H1 (cell line): ENCODE measurements around the gene TAX1BP3. TPM values are rescaled to one million over a fixed set of nuclear protein-coding genes. Genes with fewer than 3 reads are reported as not detected.
A peak's percentile ranks its signal among the peaks of the same experiment; 100 is the strongest.

Source experiments
- CTCF ChIA-PET: fragments of 300-600 bp; sonication (Branson Sonifier 250); formaldehyde crosslinking; loops from one replicate; lab custom pipeline; 2021; ENCODE audit not compliant: partially characterized antibody; lab: Charles Lee
- POLR2A ChIA-PET: fragments of 300-600 bp; sonication (Branson Sonifier 250); formaldehyde crosslinking; loops from one replicate; lab custom pipeline; 2021; ENCODE audit warnings: inconsistent platforms; ENCODE audit not compliant: partially characterized antibody; lab: Charles Lee
- DNase-seq, 2 experiments: peaks; one replicate each; pipeline versions ENCODE4 v3.0.0 to v3.0.0-alpha.2; 2010 to 2022; ENCODE audit warnings: low spot score in 2 of 2, low read depth in 1 of 2, mixed read lengths in 1 of 2
- FAIRE-seq: peaks from 2 replicates; lab custom pipeline; 2011; peaks lifted over from hg19 to GRCh38; lab: Jason Lieb, UNC
- H2AFZ ChIP-seq: 2 replicates; pipeline ENCODE4 v1.8.1; 2012; ENCODE audit warnings: low read length, inconsistent platforms
- H2AK5ac ChIP-seq: 2 replicates; pipeline ENCODE4 v1.6.1; 2013; ENCODE audit warnings: low read depth, low read length
- H2BK120ac ChIP-seq: replicated peaks from 2 replicates; pipeline ENCODE3; 2013; ENCODE audit warnings: low read depth, low read length, inconsistent platforms
- H2BK12ac ChIP-seq: 2 replicates; pipeline ENCODE4 v1.6.1; 2013; ENCODE audit warnings: low read depth, low read length
- H2BK15ac ChIP-seq: 2 replicates; pipeline ENCODE4 v1.6.1; 2013; ENCODE audit warnings: low read length
- H2BK20ac ChIP-seq: 2 replicates; pipeline ENCODE4 v1.6.1; 2013; ENCODE audit warnings: low read length
- H2BK5ac ChIP-seq: 2 replicates; pipeline ENCODE4 v1.6.1; 2013; ENCODE audit warnings: low read depth, low read length
- H3K14ac ChIP-seq: 2 replicates; pipeline ENCODE4 v1.6.1; 2013; ENCODE audit warnings: inconsistent platforms; ENCODE audit not compliant: insufficient read length
- H3K18ac ChIP-seq: 2 replicates; pipeline ENCODE4 v1.6.1; 2013; ENCODE audit warnings: low read length; ENCODE audit errors: extremely low read depth
- H3K23ac ChIP-seq: 2 replicates; pipeline ENCODE4 v1.6.1; 2013; ENCODE audit warnings: inconsistent platforms; ENCODE audit not compliant: insufficient read length
- H3K23me2 ChIP-seq: 2 replicates; pipeline ENCODE4 v1.6.1; 2013; ENCODE audit warnings: low read depth, low read length
- H3K27ac ChIP-seq: 2 replicates; pipeline ENCODE4 v1.6.1; 2011; ENCODE audit warnings: low read depth, low read length, inconsistent platforms
- H3K27me3 ChIP-seq, 4 experiments: replicated peaks in 1 of 4; 1 replicate in 1 of 4; 2 replicates in 3 of 4; pipeline versions ENCODE4 v1.6.1 to v1.8.1; 2011 to 2013; ENCODE audit warnings: low read length in 3 of 4, mild to moderate bottlenecking in 3 of 4, inconsistent platforms in 2 of 4, mixed read lengths in 2 of 4, moderate library complexity in 1 of 4; ENCODE audit not compliant: control insufficient read depth in 3 of 4, insufficient read depth in 3 of 4; ENCODE audit errors: extremely low read depth in 1 of 4
- H3K36me3 ChIP-seq, 4 experiments: 2 replicates each; pipeline versions ENCODE4 v1.6.1 to v1.8.1; 2011 to 2013; ENCODE audit warnings: mild to moderate bottlenecking in 4 of 4, low read length in 3 of 4, moderate library complexity in 2 of 4, control low read depth in 1 of 4, inconsistent platforms in 1 of 4; ENCODE audit not compliant: insufficient read depth in 4 of 4, control insufficient read depth in 2 of 4
- H3K4ac ChIP-seq: replicated peaks from 2 replicates; pipeline ENCODE3; 2013; ENCODE audit warnings: low read length, low read depth, mixed read lengths, inconsistent platforms; ENCODE audit not compliant: insufficient read length
- H3K4me1 ChIP-seq, 4 experiments: replicated peaks in 1 of 4; 1 replicate in 1 of 4; 2 replicates in 3 of 4; pipeline versions ENCODE4 v1.6.1 to v1.8.1; 2011 to 2013; ENCODE audit warnings: low read length in 3 of 4, inconsistent platforms in 2 of 4, mixed read lengths in 1 of 4; ENCODE audit not compliant: insufficient read depth in 4 of 4, control insufficient read depth in 3 of 4
- H3K4me2 ChIP-seq, 2 experiments: 2 replicates each; pipeline versions ENCODE4 v1.6.1 to v1.8.1; 2011 to 2013; ENCODE audit warnings: low read depth in 2 of 2, low read length in 2 of 2, control low read depth in 1 of 2, inconsistent platforms in 1 of 2, mild to moderate bottlenecking in 1 of 2; ENCODE audit not compliant: insufficient read depth in 1 of 2
- H3K4me3 ChIP-seq, 4 experiments: fragments of 200-600, 300-600 bp in 1 of 4; sonication (generic), shearing (Covaris generic), sonication (Bioruptor Twin) in 1 of 4; 2 replicates each; pipeline versions ENCODE4 v1.5.1 to v1.8.1; 2011 to 2016; ENCODE audit warnings: low read length in 4 of 4, low read depth in 3 of 4, control low read depth in 2 of 4, inconsistent platforms in 2 of 4, mild to moderate bottlenecking in 2 of 4, mixed read lengths in 1 of 4, moderate library complexity in 1 of 4; ENCODE audit not compliant: insufficient read depth in 2 of 4; ENCODE audit errors: extremely low read depth in 1 of 4
- H3K56ac ChIP-seq: replicated peaks from 2 replicates; pipeline ENCODE3; 2013; ENCODE audit warnings: low read depth, mild to moderate bottlenecking, mixed read lengths, low read length, inconsistent platforms; ENCODE audit not compliant: insufficient read length
- H3K79me1 ChIP-seq: 2 replicates; pipeline ENCODE4 v1.6.1; 2013; ENCODE audit warnings: low read depth, low read length, control low read depth
- H3K79me2 ChIP-seq, 2 experiments: 2 replicates each; pipeline versions ENCODE4 v1.6.1 to v1.8.1; 2012 to 2013; ENCODE audit warnings: low read length in 2 of 2, mild to moderate bottlenecking in 2 of 2, inconsistent platforms in 1 of 2; ENCODE audit not compliant: insufficient read depth in 2 of 2, control insufficient read depth in 1 of 2
- H3K9ac ChIP-seq, 4 experiments: replicated peaks in 1 of 4; 1 replicate in 1 of 4; 2 replicates in 3 of 4; pipeline versions ENCODE4 v1.6.1 to v1.8.1; 2011 to 2013; ENCODE audit warnings: low read depth in 3 of 4, low read length in 3 of 4, control low read depth in 2 of 4, mild to moderate bottlenecking in 2 of 4, moderate library complexity in 2 of 4, inconsistent platforms in 1 of 4; ENCODE audit errors: extremely low read depth in 1 of 4
- H3K9me3 ChIP-seq, 2 experiments: 2 replicates each; pipeline versions ENCODE4 v1.6.1 to v1.8.1; 2012 to 2013; ENCODE audit warnings: mild to moderate bottlenecking in 2 of 2, moderate library complexity in 2 of 2, control low read depth in 1 of 2, inconsistent platforms in 1 of 2, low read depth in 1 of 2, low read length in 1 of 2, mixed read lengths in 1 of 2; ENCODE audit not compliant: insufficient read depth in 2 of 2
- H4K20me1 ChIP-seq, 2 experiments: replicated peaks in 1 of 2; 2 replicates each; pipeline versions ENCODE3 to v1.8.1; 2011 to 2013; ENCODE audit warnings: inconsistent platforms in 2 of 2, low read length in 2 of 2, mild to moderate bottlenecking in 1 of 2; ENCODE audit not compliant: insufficient read depth in 2 of 2, control insufficient read depth in 1 of 2
- H4K5ac ChIP-seq: 2 replicates; pipeline ENCODE4 v1.6.1; 2013; ENCODE audit warnings: low read length, low read depth, mixed read lengths, inconsistent platforms; ENCODE audit not compliant: insufficient read length
- H4K8ac ChIP-seq: 2 replicates; pipeline ENCODE4 v1.8.0; 2013; ENCODE audit warnings: mild to moderate bottlenecking, moderate library complexity, low read length, inconsistent platforms; ENCODE audit not compliant: insufficient read depth; ENCODE audit errors: extremely low read depth
- H4K91ac ChIP-seq: replicated peaks from 2 replicates; pipeline ENCODE3; 2013; ENCODE audit warnings: low read length, mixed read lengths, inconsistent platforms; ENCODE audit not compliant: insufficient read length
- CBX5 ChIP-seq: fragments of 300-800, 300-1000 bp; sonication (generic); IDR thresholded peaks from 2 replicates; pipeline ENCODE4 v1.7.1; 2016; ENCODE audit warnings: antibody characterized with exemption, low read length, low read depth
- CEBPB ChIP-seq: IDR thresholded peaks from 2 replicates; pipeline ENCODE4 v1.6.1; 2012; ENCODE audit warnings: low read depth, low read length
- CHD1 ChIP-seq: IDR thresholded peaks from 2 replicates; pipeline ENCODE4 v1.6.1; 2012; ENCODE audit warnings: low read depth, low read length, improper control_type of control experiment
- CREB1 ChIP-seq: IDR thresholded peaks from 2 replicates; pipeline ENCODE4 v1.6.1; 2012; ENCODE audit warnings: inconsistent platforms
- CTBP2 ChIP-seq: IDR thresholded peaks from 2 replicates; pipeline ENCODE4 v1.7.0; 2011; ENCODE audit warnings: borderline replicate concordance, mild to moderate bottlenecking, moderate library complexity, mixed read lengths, low read length; ENCODE audit not compliant: insufficient read depth, insufficient read length
- FOSL1 ChIP-seq: IDR thresholded peaks from 2 replicates; pipeline ENCODE4 v1.6.1; 2011; ENCODE audit warnings: mild to moderate bottlenecking, low read depth, low read length, moderate library complexity; ENCODE audit not compliant: insufficient read depth
- GABPA ChIP-seq: IDR thresholded peaks from 2 replicates; pipeline ENCODE4 v1.6.1; 2011; ENCODE audit warnings: mild to moderate bottlenecking, low read length, moderate library complexity, borderline replicate concordance; ENCODE audit not compliant: insufficient read depth
- HDAC6 ChIP-seq: IDR thresholded peaks from one replicate; pipeline ENCODE4 v1.7.1; 2012; ENCODE audit warnings: low read depth, mild to moderate bottlenecking, inconsistent platforms, low read length, moderate library complexity
- MAX ChIP-seq: IDR thresholded peaks from 2 replicates; pipeline ENCODE4 v1.6.1; 2012; ENCODE audit warnings: inconsistent platforms
- NRF1 ChIP-seq: IDR thresholded peaks from 2 replicates; pipeline ENCODE4 v1.6.1; 2011; ENCODE audit warnings: mild to moderate bottlenecking, low read depth, low read length, improper control_type of control experiment
- RBBP5 ChIP-seq: IDR thresholded peaks from 2 replicates; pipeline ENCODE4 v1.7.1; 2012; ENCODE audit warnings: low read depth, mild to moderate bottlenecking, inconsistent platforms, low read length, moderate library complexity, borderline replicate concordance
- RXRA ChIP-seq: IDR thresholded peaks from 2 replicates; pipeline ENCODE4 v1.6.1; 2011; ENCODE audit warnings: low read depth, mild to moderate bottlenecking, low read length, moderate library complexity; ENCODE audit not compliant: insufficient read depth
- SIX5 ChIP-seq: IDR thresholded peaks from 2 replicates; pipeline ENCODE4 v1.6.1; 2011; ENCODE audit warnings: mild to moderate bottlenecking, low read depth, low read length
- SP4 ChIP-seq: IDR thresholded peaks from 2 replicates; pipeline ENCODE4 v1.6.1; 2012; ENCODE audit warnings: low read length, inconsistent platforms
- YY1 ChIP-seq: IDR thresholded peaks from 2 replicates; pipeline ENCODE4 v1.6.1; 2011; ENCODE audit warnings: low read depth, mild to moderate bottlenecking, low read length
- WGBS, 2 experiments: shearing (Covaris generic) in 1 of 2; methylation state at CpG; one replicate each; pipeline versions ENCODE4 v1.1.6 to v1.1.7; 2013 to 2015; ENCODE audit warnings: low lambda C conversion rate in 2 of 2, mixed read lengths in 2 of 2, inconsistent platforms in 1 of 2, low coverage in 1 of 2, missing lambda C conversion rate in 1 of 2; ENCODE audit not compliant: insufficient replicate concordance in 2 of 2, insufficient coverage in 1 of 2, insufficient read length in 1 of 2; ENCODE audit errors: extremely low coverage in 1 of 2, missing lambda C conversion rate in 1 of 2; 5-methylcytosine and 5-hydroxymethylcytosine counted together
- polyA plus RNA-seq, 7 experiments: library from polyadenylated mRNA; depleted of rRNA in 3 of 7; stranded (reverse) in 5 of 7; unstranded in 2 of 7; fragments of >200 nt in 5 of 7; fragments of 200-250 nt in 2 of 7; gene quantifications; 1 replicate in 5 of 7; 2 replicates in 1 of 7; 4 replicates in 1 of 7; pipeline versions ENCODE4 v1.2.1 to v1.2.3, GENCODE V29; 2011 to 2013; ENCODE audit warnings: missing spikeins in 2 of 7, mixed read lengths in 2 of 7
- total RNA-seq: library from RNA; stranded (reverse); fragmentation: NEBNext Ultra II Directional; extraction: Animal tissue kit (Norgen Biotek cat#: 25700); gene quantifications from 2 replicates; pipeline ENCODE4 v1.2.1, GENCODE V29; 2021

Gene TAX1BP3
- total and polyA plus RNA-seq, 2 of the 8 experiments (the other 6 are each of a cell fraction or from before 2014, with no cell fraction given): 65.3 to 81.8 TPM

- Histone ChIP-seq H3K23ac (no peak overlapping the region), H4K20me1 (peaks cover 0 to 2% of the 10 kb centered on the region in 2 experiments), H3K56ac (no peak overlapping the region), H3K9ac (no peak overlapping the region), H2AFZ (no peak overlapping the region), H3K79me1 (no peaks in the 10 kb centered on the region), H2AK5ac (no peak overlapping the region), H2BK12ac (no peak overlapping the region), H2BK120ac (no peak overlapping the region), H3K27me3 (no peaks in the 10 kb centered on the region; a peak in 1 of 7 replicates), H3K36me3 (peaks cover 0 to 5% (median 2%) of the 10 kb centered on the region in 4 experiments; a peak in 4 of 8 replicates), H2BK20ac (no peak overlapping the region), H3K27ac (0 out of 2 replicates have a peak overlapping the region, but pooled peaks have one; percentile 16), H3K14ac (no peak overlapping the region), H4K5ac (no peak overlapping the region), H3K4me2 (no peak overlapping the region), H3K79me2 (no peaks in the 10 kb centered on the region; a peak in 1 of 4 replicates), H3K23me2 (no peaks in the 10 kb centered on the region), H3K18ac (no peak overlapping the region), H4K8ac (0 out of 2 replicates have a peak overlapping the region, but pooled peaks have one; percentile 36), H2BK5ac (no peak overlapping the region), H3K9me3 (no peaks in the 10 kb centered on the region), H3K4ac (no peak overlapping the region), H3K4me1 (no peaks in the 10 kb centered on the region), H2BK15ac (no peak overlapping the region), H3K4me3 (no peak overlapping the region), H4K91ac (no peak overlapping the region)
- DNase-seq: no peak
- no peak for FAIRE-seq
- POLR2A ChIA-PET: interaction anchor here (0.8 to 18.4 kb wide), 7 partner anchors 9 to 607 kb away, joined by 3 to 194 read pairs (median 8); partner anchors contain the start of genes CTNS, EMC6, SHPK and TAX1BP3
- CTCF ChIA-PET: interaction anchor here (0.7 to 2.9 kb wide), 17 partner anchors 8 to 113 kb away, joined by 3 to 20 read pairs (median 5); partner anchors contain the start of genes CTNS and SHPK
- 89% methylated on average over 12 of the region's 12 CpGs; no CpG with 5 or more reads in 1 of the 2 experiments for WGBS, 2 experiments
- TF ChIP-seq YY1: no peak
- no peak for TF ChIP-seq CTBP2
- TF ChIP-seq RBBP5: no peak
- TF ChIP-seq CHD1: no peak
- no peak for TF ChIP-seq SIX5
- no peak for TF ChIP-seq GABPA
- no peak for TF ChIP-seq FOSL1
- TF ChIP-seq CREB1: no peak
- TF ChIP-seq MAX: no peak
- no peak for TF ChIP-seq HDAC6
- TF ChIP-seq RXRA: no peak
- TF ChIP-seq SP4: no peak
- no peak for TF ChIP-seq CBX5
- no peak for TF ChIP-seq CEBPB
- no peak for TF ChIP-seq NRF1
Observed at GRCh38 chr17:3647251-3647650, 21.1 kb downstream of the TAX1BP3 start.
